LNCaP clone FGC (cell line): ENCODE measurements around the gene NMS.
A peak's percentile ranks its signal among the peaks of the same experiment; 100 is the strongest.

Experiments used
- DNase-seq: peaks from one replicate; pipeline ENCODE4 v3.0.0-alpha.2; 2011; ENCODE audit warnings: low read depth
- H3K4me3 ChIP-seq: 2 replicates; pipeline ENCODE4 v1.5.1; 2011; ENCODE audit warnings: mild to moderate bottlenecking, low read depth, low read length, control low read depth
- CTCF ChIP-seq: IDR thresholded peaks from 2 replicates; pipeline ENCODE4 v1.5.1; 2012; ENCODE audit warnings: mild to moderate bottlenecking; ENCODE audit not compliant: control insufficient read depth, insufficient read depth; ENCODE audit errors: extremely low read depth

Gene NMS

GRCh38 chr2:100426384-100426720, 43.9 kb upstream of the NMS start:
- TF ChIP-seq CTCF, result no peak
- no peak overlapping the region for H3K4me3 ChIP-seq
- no peak for DNase-seq

- no peak overlapping the region for H3K4me3 ChIP-seq
- no peak for DNase-seq
- TF ChIP-seq CTCF, result no peak
These were observed 43.2 kb upstream of the NMS start for GRCh38 chr2:100427111-100427510.

- no peak overlapping the region for H3K4me3 ChIP-seq
- DNase-seq, result peak; percentile 47
- peak; percentile 76 for TF ChIP-seq CTCF
These were observed 42.5 kb upstream of the NMS start for GRCh38 chr2:100427627-100428258.

- no peak for DNase-seq
- no peak for TF ChIP-seq CTCF
- no peak overlapping the region for H3K4me3 ChIP-seq
These were observed 40.6 kb upstream of the NMS start for GRCh38 chr2:100429726-100430125.

- H3K4me3 ChIP-seq, result no peak overlapping the region
- DNase-seq, result no peak
- no peak for TF ChIP-seq CTCF
These were observed 32.5 kb upstream of the NMS start for GRCh38 chr2:100437751-100438150.

GRCh38 chr2:100446696-100447095, 23.6 kb upstream of the NMS start:
- DNase-seq, result no peak
- TF ChIP-seq CTCF, result no peak
- no peak overlapping the region for H3K4me3 ChIP-seq

- no peak for TF ChIP-seq CTCF
- DNase-seq, result no peak
- no peak overlapping the region for H3K4me3 ChIP-seq
These were observed 19.2 kb upstream of the NMS start for GRCh38 chr2:100451092-100451491.
